MM.1S (cell line): ENCODE results near the gene ZDHHC8.

ENCODE experiments used
- DNase-seq: peaks from one replicate; pipeline ENCODE4 v3.0.0-alpha.2; 2015
- H2AFZ ChIP-seq: fragments of 300-600 bp; sonication (generic); 2 replicates; pipeline ENCODE4 v1.6.0; 2016; ENCODE audit warnings: antibody characterized with exemption, low read length
- H3F3A ChIP-seq: fragments of 300-600 bp; sonication (generic); 2 replicates; pipeline ENCODE4 v1.6.1; 2016; ENCODE audit warnings: mild to moderate bottlenecking, antibody characterized with exemption, low read length, moderate library complexity, mixed read lengths; ENCODE audit not compliant: insufficient read depth
- H3K27ac ChIP-seq: fragments of 300-600 bp; sonication (generic); 2 replicates; pipeline ENCODE4 v1.5.1; 2016; ENCODE audit warnings: mild to moderate bottlenecking, low read length
- H3K27me3 ChIP-seq: fragments of 300-600 bp; sonication (generic); replicated peaks from 2 replicates; pipeline ENCODE4 v1.6.0; 2016; ENCODE audit warnings: low read length; ENCODE audit not compliant: insufficient read depth
- H3K36me3 ChIP-seq: fragments of 300-600 bp; sonication (generic); replicated peaks from 2 replicates; pipeline ENCODE4 v1.6.1; 2016; ENCODE audit warnings: mild to moderate bottlenecking, low read length, mixed read lengths; ENCODE audit not compliant: insufficient read depth
- H3K4me1 ChIP-seq: fragments of 300-600 bp; sonication (generic); 2 replicates; pipeline ENCODE4 v1.6.1; 2016; ENCODE audit warnings: low read length, mixed read lengths
- H3K4me2 ChIP-seq: fragments of 300-600 bp; sonication (generic); 2 replicates; pipeline ENCODE4 v1.6.0; 2016; ENCODE audit warnings: low read depth, low read length
- H3K4me3 ChIP-seq: fragments of 300-600 bp; sonication (generic); 2 replicates; pipeline ENCODE4 v1.5.1; 2016; ENCODE audit warnings: low read length, mixed read lengths
- H3K79me2 ChIP-seq: fragments of 300-600 bp; sonication (generic); 2 replicates; pipeline ENCODE4 v1.6.1; 2016; ENCODE audit warnings: mixed run types, low read length, mixed read lengths
- H3K9ac ChIP-seq: fragments of 300-600 bp; sonication (generic); 2 replicates; pipeline ENCODE4 v1.6.1; 2016; ENCODE audit warnings: low read length, mixed read lengths
- H3K9me2 ChIP-seq: fragments of 300-600 bp; sonication (generic); replicated peaks from 2 replicates; pipeline ENCODE4 v1.6.1; 2016; ENCODE audit warnings: mild to moderate bottlenecking, low read length, mixed read lengths; ENCODE audit not compliant: insufficient read depth
- H3K9me3 ChIP-seq: fragments of 300-600 bp; sonication (generic); replicated peaks from 2 replicates; pipeline ENCODE4 v1.6.1; 2016; ENCODE audit warnings: mild to moderate bottlenecking, low read length, mixed read lengths; ENCODE audit not compliant: insufficient read depth
- H4K20me1 ChIP-seq: fragments of 300-600 bp; sonication (generic); 2 replicates; pipeline ENCODE4 v1.6.1; 2016; ENCODE audit warnings: mild to moderate bottlenecking, low read length, moderate library complexity, mixed read lengths; ENCODE audit not compliant: insufficient read depth
- EZH2 ChIP-seq: fragments of 300-600 bp; sonication (generic); optimal IDR thresholded peaks from 2 replicates; pipeline ENCODE3; 2017; ENCODE audit warnings: low read depth, mild to moderate bottlenecking, antibody characterized with exemption, low read length, mixed read lengths
- EZH2phosphoT487 ChIP-seq: fragments of 300-600 bp; sonication (generic); IDR thresholded peaks from 2 replicates; pipeline ENCODE4 v1.6.1; 2018; ENCODE audit warnings: antibody characterized with exemption, low read length
- TF ChIP-seq, protein P1 (sequence below): fragments of 300-600 bp; sonication (generic); IDR thresholded peaks from 2 replicates; pipeline ENCODE4 v1.5.1; 2016; ENCODE audit warnings: antibody characterized with exemption, low read length, mixed read lengths

ZDHHC8 gene

DNA sequence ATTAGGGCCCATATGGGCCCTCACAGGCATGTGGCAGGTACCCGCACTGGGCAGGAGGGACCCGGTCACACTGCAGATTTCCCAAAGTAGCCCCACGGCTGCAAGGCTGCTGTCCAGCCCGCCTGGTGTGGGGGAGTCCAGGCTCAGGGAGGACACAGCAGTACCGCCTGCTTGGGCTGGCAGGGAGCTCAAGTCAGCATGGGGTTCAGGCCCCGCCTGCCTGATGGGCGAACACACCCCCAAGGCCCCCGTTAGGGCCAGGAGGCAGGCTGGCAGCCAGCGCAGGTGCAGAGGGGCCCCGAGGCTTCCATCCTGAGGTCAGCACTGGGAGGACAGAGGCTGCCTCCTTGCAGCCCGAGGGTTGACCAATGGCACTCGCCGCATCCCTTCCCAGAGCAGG, 5.5 kb downstream of the ZDHHC8 start:
- no peaks in the 10 kb centered on the region for H3K9me3 ChIP-seq
- no peak overlapping the region for H3K4me3 ChIP-seq
- no peaks in the 10 kb centered on the region for H3K4me1 ChIP-seq
- no peak for DNase-seq
- no peak overlapping the region for H3K4me2 ChIP-seq
- H3K9ac ChIP-seq = no peak overlapping the region
- H3K36me3 ChIP-seq = no peaks in the 10 kb centered on the region
- no peaks in the 10 kb centered on the region for H3K9me2 ChIP-seq
- no peaks in the 10 kb centered on the region for H3F3A ChIP-seq
- H3K27me3 ChIP-seq = no peaks in the 10 kb centered on the region
- no peak overlapping the region for H2AFZ ChIP-seq
- H3K79me2 ChIP-seq = peaks cover 14% of the 10 kb centered on the region
- H3K27ac ChIP-seq = no peak overlapping the region
- no peaks in the 10 kb centered on the region for H4K20me1 ChIP-seq
- TF ChIP-seq, protein P1, sequence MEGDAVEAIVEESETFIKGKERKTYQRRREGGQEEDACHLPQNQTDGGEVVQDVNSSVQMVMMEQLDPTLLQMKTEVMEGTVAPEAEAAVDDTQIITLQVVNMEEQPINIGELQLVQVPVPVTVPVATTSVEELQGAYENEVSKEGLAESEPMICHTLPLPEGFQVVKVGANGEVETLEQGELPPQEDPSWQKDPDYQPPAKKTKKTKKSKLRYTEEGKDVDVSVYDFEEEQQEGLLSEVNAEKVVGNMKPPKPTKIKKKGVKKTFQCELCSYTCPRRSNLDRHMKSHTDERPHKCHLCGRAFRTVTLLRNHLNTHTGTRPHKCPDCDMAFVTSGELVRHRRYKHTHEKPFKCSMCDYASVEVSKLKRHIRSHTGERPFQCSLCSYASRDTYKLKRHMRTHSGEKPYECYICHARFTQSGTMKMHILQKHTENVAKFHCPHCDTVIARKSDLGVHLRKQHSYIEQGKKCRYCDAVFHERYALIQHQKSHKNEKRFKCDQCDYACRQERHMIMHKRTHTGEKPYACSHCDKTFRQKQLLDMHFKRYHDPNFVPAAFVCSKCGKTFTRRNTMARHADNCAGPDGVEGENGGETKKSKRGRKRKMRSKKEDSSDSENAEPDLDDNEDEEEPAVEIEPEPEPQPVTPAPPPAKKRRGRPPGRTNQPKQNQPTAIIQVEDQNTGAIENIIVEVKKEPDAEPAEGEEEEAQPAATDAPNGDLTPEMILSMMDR = no peak
- no peak for TF ChIP-seq EZH2
- no peak for TF ChIP-seq EZH2phosphoT487

DNA sequence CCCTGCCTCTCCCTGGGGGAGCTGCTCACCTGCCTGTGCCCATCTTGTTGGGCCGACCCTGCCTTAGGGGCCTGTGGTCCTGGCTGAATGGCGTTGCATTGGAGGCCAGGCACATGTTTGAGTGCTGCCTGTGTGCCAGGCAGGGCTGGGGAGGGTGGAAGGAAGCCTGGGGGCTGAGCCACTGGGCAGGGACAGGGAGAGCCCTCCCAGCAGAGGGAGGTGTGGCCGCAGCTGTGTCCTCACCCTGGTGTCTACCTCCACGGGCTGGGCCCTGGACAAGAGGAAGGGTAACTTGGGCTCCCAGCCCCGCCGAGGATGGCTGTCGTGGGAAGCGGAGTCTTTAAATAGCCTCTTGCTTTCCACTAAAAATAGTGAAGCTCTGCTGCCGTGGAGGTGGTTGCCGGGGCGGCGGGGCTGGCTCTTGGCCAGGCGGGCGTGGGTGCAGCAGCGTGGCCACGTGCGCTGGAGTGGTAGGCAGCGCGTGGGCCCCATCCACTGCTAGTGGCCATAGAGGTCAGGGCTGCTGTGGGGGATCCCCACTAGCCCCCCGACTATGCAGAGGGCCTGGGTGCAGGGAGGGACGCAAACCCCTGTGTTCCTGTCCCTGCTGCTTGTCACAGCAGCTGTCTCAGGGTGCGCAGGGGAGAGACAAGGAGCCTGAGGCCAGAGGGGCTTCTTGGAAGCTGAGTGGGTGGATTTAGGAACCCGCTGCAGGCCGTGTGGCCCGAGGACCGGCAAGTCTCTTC, 6.2 kb downstream of the ZDHHC8 start:
- no peak for TF ChIP-seq EZH2
- TF ChIP-seq EZH2phosphoT487 = no peak
- TF ChIP-seq, protein P1 = no peak
- no peak overlapping the region for H3K9ac ChIP-seq

DNA sequence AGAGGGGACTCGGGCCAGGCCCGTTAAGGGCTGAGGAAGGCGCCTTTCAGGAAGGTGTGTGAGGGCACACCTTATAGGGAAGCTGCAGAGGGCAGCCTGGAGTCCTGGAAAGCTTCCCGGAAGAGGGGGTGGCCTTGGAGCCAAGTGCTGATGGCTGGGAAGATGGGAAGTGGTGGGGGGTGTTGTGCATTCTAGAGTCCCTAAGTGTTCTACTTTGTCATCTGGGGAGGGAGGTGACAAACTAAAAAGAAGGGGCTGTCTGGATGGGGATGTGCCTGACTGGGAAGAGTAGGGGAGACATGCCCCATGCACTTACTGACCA, 6.8 kb downstream of the ZDHHC8 start:
- DNase-seq = no peak
- Histone ChIP-seq H3K9me2 (no peaks in the 10 kb centered on the region), H3K4me2 (no peak overlapping the region), H3K79me2 (0 out of 2 replicates have a peak, but pooled peaks cover 4% of the 10 kb centered on the region), H3K4me1 (no peaks in the 10 kb centered on the region), H3K36me3 (no peaks in the 10 kb centered on the region), H3K27ac (no peak overlapping the region), H3F3A (no peaks in the 10 kb centered on the region), H3K9ac (no peak overlapping the region), H2AFZ (no peak overlapping the region), H4K20me1 (no peaks in the 10 kb centered on the region), H3K27me3 (no peaks in the 10 kb centered on the region), H3K9me3 (no peaks in the 10 kb centered on the region), H3K4me3 (no peak overlapping the region)
- TF ChIP-seq, protein P1 = no peak
- no peak for TF ChIP-seq EZH2
- no peak for TF ChIP-seq EZH2phosphoT487

More for the DNA sequence above, 6.2 kb downstream of the ZDHHC8 start:
- no peaks in the 10 kb centered on the region for H3K27me3 ChIP-seq
- H3K4me3 ChIP-seq = no peak overlapping the region
- no peaks in the 10 kb centered on the region for H3K9me3 ChIP-seq
- no peaks in the 10 kb centered on the region for H3K4me1 ChIP-seq
- H2AFZ ChIP-seq = no peak overlapping the region
- H3F3A ChIP-seq = no peaks in the 10 kb centered on the region
- DNase-seq = no peak
- no peak overlapping the region for H3K27ac ChIP-seq
- H4K20me1 ChIP-seq = no peaks in the 10 kb centered on the region
- no peaks in the 10 kb centered on the region for H3K9me2 ChIP-seq
- peaks cover 7% of the 10 kb centered on the region for H3K79me2 ChIP-seq
- H3K36me3 ChIP-seq = no peaks in the 10 kb centered on the region
- no peak overlapping the region for H3K4me2 ChIP-seq
